GM19395 (cell line): ENCODE measurements around the gene RORC.

Experiments
- ATAC-seq: cut with Tn5 transposase; IDR thresholded peaks from one replicate; pipeline ENCODE4 v1.9.1; 2021; ENCODE audit warnings: mild to moderate bottlenecking, moderate library complexity; ENCODE audit not compliant: unreplicated experiment

RORC gene

GRCh38 chr1:151849871-151850270 lies 18.3 kb upstream of the RORC start:
- no peak for ATAC-seq

GRCh38 chr1:151849126-151849525 lies 17.5 kb upstream of the RORC start:
- ATAC-seq = no peak

GRCh38 chr1:151847867-151848596 lies 16.4 kb upstream of the RORC start:
- no peak for ATAC-seq

- ATAC-seq = no peak
Measured at GRCh38 chr1:151846686-151847237, 15.2 kb upstream of the RORC start.

GRCh38 chr1:151846062-151846568 lies 14.5 kb upstream of the RORC start:
- ATAC-seq = no peak

GRCh38 chr1:151843398-151843797 lies 11.8 kb upstream of the RORC start:
- no peak for ATAC-seq

- ATAC-seq = no peak
Measured at GRCh38 chr1:151841141-151841540, 9.5 kb upstream of the RORC start.

- ATAC-seq = no peak
Measured at GRCh38 chr1:151840421-151840820, 8.8 kb upstream of the RORC start.

- no peak for ATAC-seq
Measured at GRCh38 chr1:151839457-151840403, 8.1 kb upstream of the RORC start, which contains the start of gene C2CD4D. C2CD4D (minus strand) TSS chr1:151839820; CDS start chr1:151838989, 831 bp downstream.

GRCh38 chr1:151839082-151839412 lies 7.4 kb upstream of the RORC start:
- ATAC-seq = no peak

- no peak for ATAC-seq
Measured at GRCh38 chr1:151838222-151839081, 6.8 kb upstream of the RORC start.

GRCh38 chr1:151837884-151838221 lies 6.3 kb upstream of the RORC start:
- no peak for ATAC-seq

GRCh38 chr1:151837197-151837596 lies 5.6 kb upstream of the RORC start:
- ATAC-seq = no peak

- no peak for ATAC-seq
Measured at GRCh38 chr1:151835596-151835995, 4.0 kb upstream of the RORC start.

GRCh38 chr1:151834239-151834638 lies 2.6 kb upstream of the RORC start:
- ATAC-seq = no peak

GRCh38 chr1:151833172-151833900 lies 1.7 kb upstream of the RORC start:
- ATAC-seq = no peak

GRCh38 chr1:151832318-151832980 lies 847 bp upstream of the RORC start:
- ATAC-seq = no peak

GRCh38 chr1:151831256-151831591 lies 378 bp downstream of the RORC start:
- ATAC-seq = no peak

- no peak for ATAC-seq
Measured at GRCh38 chr1:151830055-151830454, 1.5 kb downstream of the RORC start.
